ENCODE measurements around the gene MIEN1.

MIEN1 gene

DNA sequence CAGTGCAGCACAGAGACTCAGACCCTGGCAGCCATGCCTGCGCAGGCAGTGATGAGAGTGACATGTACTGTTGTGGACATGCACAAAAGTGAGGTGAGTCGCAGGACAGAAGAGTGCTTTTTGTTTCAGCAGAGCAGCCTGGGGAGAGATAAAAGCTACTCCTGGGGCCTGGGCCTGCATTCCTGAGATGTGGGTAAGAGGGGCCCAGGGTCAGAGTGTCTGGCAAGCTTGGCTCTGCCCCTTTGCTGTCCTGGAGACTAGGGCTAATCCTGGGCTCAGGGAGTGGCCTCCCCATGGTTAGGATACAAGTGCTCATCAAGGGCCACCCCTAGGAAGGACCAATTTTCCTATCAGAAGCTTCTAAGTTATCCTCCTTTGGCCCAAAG is 35.2 kb downstream of the MIEN1 start:
- H3K4me3 ChIP-seq (ENCODE audit: low read depth, low read length), result no peak overlapping the region
- in situ Hi-C loops (cut with HindIII; ENCODE audit: low sequenced_read_pairs), result no loop called here
- TF ChIP-seq, protein P1, sequence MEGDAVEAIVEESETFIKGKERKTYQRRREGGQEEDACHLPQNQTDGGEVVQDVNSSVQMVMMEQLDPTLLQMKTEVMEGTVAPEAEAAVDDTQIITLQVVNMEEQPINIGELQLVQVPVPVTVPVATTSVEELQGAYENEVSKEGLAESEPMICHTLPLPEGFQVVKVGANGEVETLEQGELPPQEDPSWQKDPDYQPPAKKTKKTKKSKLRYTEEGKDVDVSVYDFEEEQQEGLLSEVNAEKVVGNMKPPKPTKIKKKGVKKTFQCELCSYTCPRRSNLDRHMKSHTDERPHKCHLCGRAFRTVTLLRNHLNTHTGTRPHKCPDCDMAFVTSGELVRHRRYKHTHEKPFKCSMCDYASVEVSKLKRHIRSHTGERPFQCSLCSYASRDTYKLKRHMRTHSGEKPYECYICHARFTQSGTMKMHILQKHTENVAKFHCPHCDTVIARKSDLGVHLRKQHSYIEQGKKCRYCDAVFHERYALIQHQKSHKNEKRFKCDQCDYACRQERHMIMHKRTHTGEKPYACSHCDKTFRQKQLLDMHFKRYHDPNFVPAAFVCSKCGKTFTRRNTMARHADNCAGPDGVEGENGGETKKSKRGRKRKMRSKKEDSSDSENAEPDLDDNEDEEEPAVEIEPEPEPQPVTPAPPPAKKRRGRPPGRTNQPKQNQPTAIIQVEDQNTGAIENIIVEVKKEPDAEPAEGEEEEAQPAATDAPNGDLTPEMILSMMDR (IDR thresholded peaks at IDR 0.05; ENCODE audit: low read depth, low read length, missing control alignments), result no peak
- DNase-seq (ENCODE audit: low read depth), result no peak

DNA sequence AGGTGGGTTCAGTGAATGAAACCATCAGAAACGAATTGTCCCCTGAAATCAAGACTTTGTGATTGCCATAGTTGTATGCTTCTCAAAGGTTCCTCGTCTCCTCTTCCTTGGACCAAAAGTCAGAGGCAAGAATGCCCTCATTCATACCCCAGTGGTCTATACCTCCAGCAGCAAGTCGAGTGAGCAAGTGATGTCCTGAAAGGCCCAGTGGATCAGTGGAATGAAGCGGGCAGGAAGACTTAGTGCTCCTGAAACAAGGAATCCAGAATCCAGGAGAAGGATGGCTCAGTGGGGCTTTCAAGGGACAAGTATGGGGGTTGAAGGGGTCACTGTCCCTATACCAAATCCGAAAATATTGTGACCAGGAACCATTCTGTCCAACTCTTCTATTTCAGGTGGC is 35.7 kb downstream of the MIEN1 start:
- no peak for DNase-seq (ENCODE audit: low read depth)
- in situ Hi-C loops (cut with HindIII; ENCODE audit: low sequenced_read_pairs), result no loop called here
- H3K4me3 ChIP-seq (ENCODE audit: low read depth, low read length), result no peak overlapping the region
- TF ChIP-seq, protein P1 (IDR thresholded peaks at IDR 0.05; ENCODE audit: low read depth, low read length, missing control alignments), result no peak

DNA sequence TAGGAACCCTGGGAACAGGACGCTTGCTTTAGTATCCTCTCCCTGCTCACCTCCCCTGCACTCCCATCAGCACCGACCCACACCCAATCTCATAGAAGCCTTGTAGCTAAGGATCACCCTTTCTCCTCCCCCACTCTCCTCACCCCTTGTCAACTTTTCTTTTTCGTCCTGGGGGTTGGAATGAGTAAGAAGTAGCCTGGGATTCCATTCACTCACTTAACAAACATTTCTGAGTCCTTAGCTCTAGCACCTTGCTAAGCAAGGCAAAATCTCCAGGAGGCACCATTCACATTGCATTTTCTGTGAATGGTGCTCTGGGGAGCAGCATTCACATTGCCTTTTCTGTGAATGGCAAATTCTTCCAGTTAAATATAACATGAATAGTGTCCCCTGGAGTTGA is 41.4 kb downstream of the MIEN1 start:
- DNase-seq (ENCODE audit: low read depth), result no peak
- in situ Hi-C loops (cut with HindIII; ENCODE audit: low sequenced_read_pairs), result no loop called here
- TF ChIP-seq, protein P1 (IDR thresholded peaks at IDR 0.05; ENCODE audit: low read depth, low read length, missing control alignments), result no peak
- H3K4me3 ChIP-seq (ENCODE audit: low read depth, low read length), result peak overlapping the region; percentile 71

DNA sequence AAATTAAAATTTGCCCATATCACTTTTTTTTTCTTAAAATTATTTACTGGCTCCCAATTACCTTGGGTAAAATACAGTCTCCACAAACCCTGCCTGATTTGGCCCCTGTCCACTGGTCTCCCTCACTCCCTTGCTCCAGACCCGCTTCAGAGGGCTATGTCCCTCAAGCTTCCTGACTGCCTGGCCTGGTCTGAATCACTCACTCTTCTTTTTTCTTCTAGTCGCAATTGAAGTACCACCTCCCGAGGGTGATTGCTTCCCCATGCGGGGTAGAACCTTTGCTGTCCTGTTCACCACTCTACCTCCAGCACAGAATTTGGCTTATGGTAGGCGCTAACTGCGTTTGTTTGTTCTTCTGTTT is 41.9 kb downstream of the MIEN1 start:
- TF ChIP-seq, protein P1 (IDR thresholded peaks at IDR 0.05; ENCODE audit: low read depth, low read length, missing control alignments), result no peak
- in situ Hi-C loops (cut with HindIII; ENCODE audit: low sequenced_read_pairs), result no loop called here
- peak overlapping the region; percentile 71 for H3K4me3 ChIP-seq (ENCODE audit: low read depth, low read length)
- no peak for DNase-seq (ENCODE audit: low read depth)

DNA sequence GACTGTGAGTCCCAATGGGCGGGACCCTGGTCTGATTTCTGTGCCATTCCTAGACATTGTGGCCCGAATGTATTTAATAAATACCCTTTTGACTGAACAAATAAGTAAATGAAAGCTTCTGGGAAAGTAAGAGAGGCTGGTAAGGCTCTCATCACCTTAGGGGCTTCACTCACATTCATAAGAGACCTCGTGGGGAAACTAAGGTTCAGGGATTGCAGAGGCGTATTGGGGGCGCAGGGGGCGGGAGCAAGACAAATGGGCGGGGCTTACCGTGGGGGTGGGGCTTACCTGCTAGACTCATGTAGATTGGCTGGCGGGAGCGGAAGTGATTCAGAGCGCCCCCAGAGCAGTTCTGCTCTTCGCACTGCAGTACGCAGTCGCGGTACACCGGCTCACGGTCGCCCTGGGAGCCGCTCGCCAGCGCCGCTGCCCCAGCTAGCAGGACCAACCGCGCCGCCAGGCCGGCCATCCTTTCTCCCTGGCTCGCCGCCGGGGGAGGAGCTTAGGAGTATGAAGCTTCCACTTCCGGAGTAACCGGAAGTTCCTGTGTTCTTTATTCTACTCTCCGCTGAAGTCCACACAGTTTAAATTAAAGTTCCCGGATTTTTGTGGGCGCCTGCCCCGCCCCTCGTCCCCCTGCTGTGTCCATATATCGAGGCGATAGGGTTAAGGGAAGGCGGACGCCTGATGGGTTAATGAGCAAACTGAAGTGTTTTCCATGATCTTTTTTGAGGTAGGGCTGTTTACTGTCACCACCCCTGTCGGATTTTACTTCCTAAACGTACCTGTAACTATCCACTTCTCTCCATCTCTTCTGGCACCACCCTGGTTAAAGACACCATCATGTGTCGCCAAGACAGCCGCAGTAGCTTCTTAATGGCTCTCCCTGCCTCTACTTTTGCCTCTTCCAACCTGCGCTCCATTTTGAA is 42.5 kb downstream of the MIEN1 start, which contains the start of gene PGAP3:
Gene PGAP3 (minus strand): TSS at position 512 of the 929 bp plus-strand sequence. CDS start 43 bp downstream, at position 469.
- in situ Hi-C loops (cut with HindIII; ENCODE audit: low sequenced_read_pairs), result no loop called here
- peak within 1 kb of the TSS; percentile 71 for H3K4me3 ChIP-seq (ENCODE audit: low read depth, low read length)
- peak; percentile 73 for DNase-seq (ENCODE audit: low read depth)
- TF ChIP-seq, protein P1 (IDR thresholded peaks at IDR 0.05; ENCODE audit: low read depth, low read length, missing control alignments), result no peak

DNA sequence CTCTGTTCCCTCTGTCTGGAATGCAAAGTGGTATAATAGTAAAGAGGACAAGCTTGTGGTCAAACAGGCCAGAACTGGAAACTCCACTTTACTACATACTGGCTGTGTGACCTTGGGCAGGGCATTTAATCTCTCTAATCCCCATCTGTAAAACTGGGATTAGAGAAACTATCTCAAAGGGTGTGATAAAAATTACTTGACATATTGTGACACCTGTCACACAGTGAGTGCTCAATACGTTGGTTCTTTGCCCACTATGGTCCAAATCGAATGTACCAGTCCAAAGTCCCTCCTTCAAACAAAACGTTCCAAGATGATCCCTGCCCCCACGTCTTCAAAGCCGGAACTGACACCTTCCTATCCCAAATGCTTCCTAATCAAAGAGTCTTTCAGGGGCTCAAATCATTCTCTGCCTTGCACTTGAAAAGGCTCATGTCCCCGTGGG is 43.2 kb downstream of the MIEN1 start:
- peak overlapping the region; percentile 71 for H3K4me3 ChIP-seq (ENCODE audit: low read depth, low read length)
- TF ChIP-seq, protein P1 (IDR thresholded peaks at IDR 0.05; ENCODE audit: low read depth, low read length, missing control alignments), result no peak
- DNase-seq (ENCODE audit: low read depth), result no peak
- in situ Hi-C loops (cut with HindIII; ENCODE audit: low sequenced_read_pairs), result no loop called here

Data from astrocyte of the cerebellum (primary cell).